IMR-90 (cell line): ENCODE results near the gene STATH. TPM values are rescaled to one million over a fixed set of nuclear protein-coding genes. Genes with fewer than 3 reads are reported as not detected.

Experiments
- ATAC-seq: fragments of 200-7000 bp; cut with Tn5 transposase; 2 replicates; pipeline ENCODE4 v1.9.1; 2020; ENCODE audit warnings: low read depth, mild to moderate bottlenecking, moderate library complexity
- BruUV-seq: library from RNA; stranded (reverse); fragments of 400-500 nt; replicated peaks from 2 replicates; lab custom pipeline; 2021; lab: Mats Ljungman, UMichigan
- CTCF ChIA-PET: fragments of 300-600 bp; formaldehyde crosslinking; extraction: SDS; loops from one replicate; lab custom pipeline; 2021; ENCODE audit warnings: antibody characterized with exemption; lab: Yijun Ruan, JAX
- POLR2A ChIA-PET: fragments of 300-600 bp; sonication (Branson Sonifier 250); formaldehyde crosslinking; loops from one replicate; lab custom pipeline; 2022; ENCODE audit warnings: antibody characterized with exemption; ENCODE audit not compliant: unreplicated experiment; lab: Charles Lee
- DNase-seq: peaks from one replicate; pipeline ENCODE4 v3.0.0; 2013
- H2AFZ ChIP-seq: replicated peaks from 2 replicates; pipeline ENCODE3; 2013; ENCODE audit warnings: low read length, mild to moderate bottlenecking; ENCODE audit not compliant: poor library complexity
- H2AK5ac ChIP-seq: 2 replicates; pipeline ENCODE4 v1.6.1; 2013; ENCODE audit warnings: low read depth, low read length, inconsistent platforms
- H2AK9ac ChIP-seq: replicated peaks from 2 replicates; pipeline ENCODE3; 2013; ENCODE audit warnings: mild to moderate bottlenecking, low read depth, low read length, moderate library complexity; ENCODE audit not compliant: poor library complexity
- H2BK120ac ChIP-seq: 2 replicates; pipeline ENCODE4 v1.6.1; 2013; ENCODE audit warnings: low read depth, low read length, inconsistent platforms
- H2BK15ac ChIP-seq: 3 replicates; pipeline ENCODE4 v1.6.1; 2013; ENCODE audit warnings: low read depth, low read length, inconsistent platforms
- H2BK20ac ChIP-seq: 2 replicates; pipeline ENCODE4 v1.6.1; 2013; ENCODE audit warnings: low read depth, mild to moderate bottlenecking, inconsistent platforms, low read length, moderate library complexity
- H2BK5ac ChIP-seq: 2 replicates; pipeline ENCODE4 v1.6.1; 2013; ENCODE audit warnings: mild to moderate bottlenecking, low read depth, low read length, inconsistent platforms; ENCODE audit not compliant: poor library complexity, severe bottlenecking
- H3K14ac ChIP-seq: replicated peaks from 2 replicates; pipeline ENCODE4 v1.6.1; 2013; ENCODE audit warnings: low read depth, low read length, inconsistent platforms
- H3K18ac ChIP-seq: 2 replicates; pipeline ENCODE4 v1.6.1; 2013; ENCODE audit warnings: low read depth, low read length, control low read depth
- H3K23ac ChIP-seq: 2 replicates; pipeline ENCODE4 v1.6.1; 2013; ENCODE audit warnings: low read depth, low read length, inconsistent platforms
- H3K27ac ChIP-seq: 2 replicates; pipeline ENCODE4 v1.5.1; 2013; ENCODE audit warnings: mild to moderate bottlenecking, control low read depth, low read length; ENCODE audit not compliant: insufficient read depth
- H3K27me3 ChIP-seq: 2 replicates; pipeline ENCODE4 v1.6.1; 2013; ENCODE audit warnings: low read length; ENCODE audit not compliant: control insufficient read depth, insufficient read depth
- H3K36me3 ChIP-seq: 2 replicates; pipeline ENCODE4 v1.6.1; 2013; ENCODE audit warnings: low read length, mixed read lengths; ENCODE audit not compliant: control insufficient read depth, insufficient read depth
- H3K4ac ChIP-seq: 2 replicates; pipeline ENCODE4 v1.6.1; 2013; ENCODE audit warnings: low read depth, low read length, inconsistent platforms
- H3K4me1 ChIP-seq: 2 replicates; pipeline ENCODE4 v1.6.1; 2013; ENCODE audit warnings: low read length, mixed read lengths; ENCODE audit not compliant: control insufficient read depth, insufficient read depth
- H3K4me2 ChIP-seq: 2 replicates; pipeline ENCODE4 v1.6.1; 2013; ENCODE audit warnings: low read depth, mild to moderate bottlenecking, control low read depth, low read length, moderate library complexity
- H3K4me3 ChIP-seq: 2 replicates; pipeline ENCODE4 v1.5.1; 2013; ENCODE audit warnings: low read depth, mild to moderate bottlenecking, control low read depth, low read length, moderate library complexity; ENCODE audit not compliant: insufficient read depth
- H3K56ac ChIP-seq: 2 replicates; pipeline ENCODE4 v1.6.1; 2013; ENCODE audit warnings: low read length, inconsistent platforms; ENCODE audit not compliant: insufficient read depth; ENCODE audit errors: extremely low read depth
- H3K79me1 ChIP-seq, 2 experiments: 2 replicates each; pipeline ENCODE4 v1.6.1; 2013; ENCODE audit warnings: low read length in 2 of 2, inconsistent platforms in 1 of 2, low read depth in 1 of 2
- H3K9ac ChIP-seq: 2 replicates; pipeline ENCODE4 v1.6.1; 2013; ENCODE audit warnings: low read depth, low read length, control low read depth
- H3K9me1 ChIP-seq: 2 replicates; pipeline ENCODE4 v1.6.1; 2013; ENCODE audit warnings: low read length, inconsistent platforms; ENCODE audit not compliant: insufficient read depth
- H3K9me3 ChIP-seq: 2 replicates; pipeline ENCODE4 v1.6.1; 2013; ENCODE audit warnings: low read length; ENCODE audit not compliant: control insufficient read depth, insufficient read depth
- H4K20me1 ChIP-seq: 2 replicates; pipeline ENCODE4 v1.6.1; 2013; ENCODE audit warnings: low read length, inconsistent platforms; ENCODE audit not compliant: insufficient read depth
- H4K5ac ChIP-seq: 2 replicates; pipeline ENCODE4 v1.6.1; 2013; ENCODE audit warnings: mild to moderate bottlenecking, low read depth, low read length, control low read depth
- H4K8ac ChIP-seq, 2 experiments: 2 replicates each; pipeline ENCODE4 v1.6.1; 2013; ENCODE audit warnings: low read depth in 2 of 2, low read length in 2 of 2, control low read depth in 1 of 2, inconsistent platforms in 1 of 2
- H4K91ac ChIP-seq: 2 replicates; pipeline ENCODE4 v1.6.1; 2013; ENCODE audit warnings: low read depth, low read length, inconsistent platforms; ENCODE audit not compliant: insufficient read depth
- CHD1 ChIP-seq: IDR thresholded peaks from 2 replicates; pipeline ENCODE4 v1.6.1; 2012; ENCODE audit warnings: low read depth, low read length, improper control_type of control experiment
- FOS ChIP-seq: fragments of 150-350 bp; IDR thresholded peaks from 2 replicates; pipeline ENCODE4 v1.6.1; 2016; ENCODE audit warnings: low read depth, low read length
- MAZ ChIP-seq: IDR thresholded peaks from 2 replicates; pipeline ENCODE4 v1.6.1; 2012; ENCODE audit warnings: low read depth, mild to moderate bottlenecking, low read length, improper control_type of control experiment, moderate library complexity, borderline replicate concordance
- POLR2A ChIP-seq: IDR thresholded peaks from 2 replicates; pipeline ENCODE4 v1.6.1; 2012; ENCODE audit warnings: mild to moderate bottlenecking, low read depth, low read length
- RAD21 ChIP-seq: IDR thresholded peaks from 2 replicates; pipeline ENCODE4 v1.6.1; 2012; ENCODE audit warnings: low read length, improper control_type of control experiment
- RCOR1 ChIP-seq: IDR thresholded peaks from 2 replicates; pipeline ENCODE4 v1.6.1; 2012; ENCODE audit warnings: mild to moderate bottlenecking, low read length, improper control_type of control experiment; ENCODE audit not compliant: insufficient replicate concordance
- SMC3 ChIP-seq: fragments of 150-350 bp; IDR thresholded peaks from 2 replicates; pipeline ENCODE4 v1.6.1; 2016; ENCODE audit warnings: low read depth, mild to moderate bottlenecking, antibody characterized with exemption, low read length, moderate library complexity
- WGBS, 2 experiments: methylation state at CpG; one replicate each; pipeline versions ENCODE4 v1.1.5 to v1.1.7; 2013; ENCODE audit warnings: missing lambda C conversion rate in 2 of 2; ENCODE audit not compliant: insufficient read length in 1 of 2; ENCODE audit errors: extremely low coverage in 2 of 2; 5-methylcytosine and 5-hydroxymethylcytosine counted together
- dilution Hi-C: fragments of 300-500 bp; cut with HindIII; formaldehyde crosslinking; loops from one replicate; pipeline ENCODE4 v1.14.3; 2018; ENCODE audit warnings: low sequenced_read_pairs; ENCODE audit not compliant: unreplicated experiment
- in situ Hi-C: fragments of 300-500 bp; cut with MboI; formaldehyde crosslinking; loops from 3 replicates; pipeline ENCODE4 v1.14.3; 2019; ENCODE audit warnings: low sequenced_read_pairs, inconsistent platforms, mixed read lengths
- intact Hi-C: fragments of 100-400 bp; cut with micrococcal nuclease; formaldehyde crosslinking; loops from 2 replicates; pipeline ENCODE4 v1.10.0; 2022
- polyA plus RNA-seq, 3 experiments: library from polyadenylated mRNA; depleted of rRNA; stranded (reverse); fragments of >200 nt; gene quantifications; 2 replicates each; pipeline ENCODE4 v1.2.3, GENCODE V29; 2012; ENCODE audit warnings: low replicate concordance in 1 of 3
- total RNA-seq: library from RNA; depleted of rRNA; stranded (reverse); fragments of >200 nt; gene quantifications from 2 replicates; pipeline ENCODE4 v1.2.3, GENCODE V29; 2012
- TF ChIP-seq, protein P1 (sequence below): fragments of 150-350 bp; IDR thresholded peaks from 2 replicates; pipeline ENCODE4 v1.6.1; 2017; ENCODE audit warnings: mild to moderate bottlenecking, antibody characterized with exemption, low read length, low read depth

STATH gene
- total and polyA plus RNA-seq, 2 of the 4 experiments (the other 2 are of a cell fraction) = not detected

- Histone ChIP-seq H4K8ac (no peak overlapping the region), H3K27ac (no peak overlapping the region), H3K9ac (no peak overlapping the region), H3K4ac (no peak overlapping the region), H3K18ac (no peak overlapping the region), H2BK20ac (no peak overlapping the region), H3K14ac (no peak overlapping the region), H2AK5ac (no peak overlapping the region), H4K5ac (no peak overlapping the region), H2AK9ac (no peak overlapping the region), H3K36me3 (no peaks in the 10 kb centered on the region), H4K20me1 (no peaks in the 10 kb centered on the region), H2BK5ac (no peak overlapping the region), H3K4me2 (no peak overlapping the region), H2AFZ (no peak overlapping the region), H3K79me1 (no peaks in the 10 kb centered on the region), H2BK120ac (no peak overlapping the region), H3K27me3 (no peaks in the 10 kb centered on the region), H3K56ac (no peak overlapping the region), H3K4me3 (no peak overlapping the region), H3K4me1 (no peaks in the 10 kb centered on the region), H3K9me3 (no peaks in the 10 kb centered on the region), H4K91ac (no peak overlapping the region), H2BK15ac (no peak overlapping the region), H3K9me1 (no peaks in the 10 kb centered on the region), H3K23ac (no peak overlapping the region)
- ChIA-PET POLR2A (no interaction called here), CTCF (no interaction called here)
- intact Hi-C loops (loop anchor here (1.0 kb wide), 1 partner anchor 116 kb away; no protein-coding TSS in a partner anchor), dilution Hi-C loops (no loop called here), in situ Hi-C loops (no loop called here)
- no peak for TF ChIP-seq CHD1
- TF ChIP-seq RAD21 = no peak
- no peak for TF ChIP-seq POLR2A
- no peak for TF ChIP-seq FOS
- TF ChIP-seq, protein P1, sequence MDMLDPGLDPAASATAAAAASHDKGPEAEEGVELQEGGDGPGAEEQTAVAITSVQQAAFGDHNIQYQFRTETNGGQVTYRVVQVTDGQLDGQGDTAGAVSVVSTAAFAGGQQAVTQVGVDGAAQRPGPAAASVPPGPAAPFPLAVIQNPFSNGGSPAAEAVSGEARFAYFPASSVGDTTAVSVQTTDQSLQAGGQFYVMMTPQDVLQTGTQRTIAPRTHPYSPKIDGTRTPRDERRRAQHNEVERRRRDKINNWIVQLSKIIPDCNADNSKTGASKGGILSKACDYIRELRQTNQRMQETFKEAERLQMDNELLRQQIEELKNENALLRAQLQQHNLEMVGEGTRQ = no peak
- TF ChIP-seq SMC3 = no peak
- no peak for TF ChIP-seq MAZ
- TF ChIP-seq RCOR1 = no peak
- ATAC-seq (no peak), DNase-seq (no peak)
- 17% methylated on average over 1 of the region's 2 CpGs; no CpG with 5 or more reads in 1 of the 2 experiments for WGBS, 2 experiments
- no TSS peak for BruUV-seq
Measured at GRCh38 chr4:70023218-70023617, 27.5 kb downstream of the STATH start.
